HG02763 (cell line): ENCODE measurements around the gene UCMA.
"Not testable (repeated sequence)": the region's sequence is repeated elsewhere in the genome, so short reads cannot be mapped to it uniquely, and the experiment has no call there.

Source experiments
- ATAC-seq: cut with Tn5 transposase; IDR thresholded peaks from one replicate; pipeline ENCODE4 v1.9.1; 2021; ENCODE audit warnings: mild to moderate bottlenecking, moderate library complexity; ENCODE audit not compliant: unreplicated experiment

UCMA gene

GRCh38 chr10:13234172-13234571, at the start of gene UCMA:
Gene UCMA, minus strand, starts transcription at chr10:13234374. Its CDS starts 116 bp downstream, at chr10:13234258.
- ATAC-seq: no peak

- not testable (repeated sequence) for ATAC-seq
Measured at GRCh38 chr10:13282348-13282747, 48.2 kb upstream of the UCMA start.

DNA sequence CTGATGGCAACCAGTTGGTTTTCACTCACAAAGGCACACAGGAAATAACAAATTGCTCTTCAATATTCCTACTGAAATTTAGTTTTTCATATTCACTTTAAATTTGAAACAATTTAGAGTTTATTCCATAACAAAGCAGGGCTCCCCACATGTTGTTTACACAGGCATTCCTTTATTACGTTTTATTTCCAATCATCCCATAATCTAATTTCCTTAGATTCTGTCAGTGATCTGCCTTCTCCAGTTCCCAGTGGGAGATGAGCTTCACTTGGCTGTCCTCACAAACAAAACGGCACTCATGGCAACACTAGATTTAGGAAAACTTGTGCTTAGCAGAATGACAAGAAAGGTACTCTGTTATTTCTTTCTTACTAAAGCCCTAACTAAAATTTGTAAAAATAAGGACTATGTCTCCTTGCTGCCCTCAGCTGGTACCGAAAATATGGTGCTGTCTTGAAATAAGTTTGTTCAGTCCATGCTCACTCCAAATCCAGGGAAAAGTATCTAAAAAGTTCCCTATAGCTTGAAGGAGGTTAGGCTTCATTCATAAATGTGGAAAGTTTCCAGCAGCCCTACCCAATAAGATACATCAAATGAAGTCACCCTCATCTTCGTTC, 42.7 kb upstream of the UCMA start:
- no peak for ATAC-seq

DNA sequence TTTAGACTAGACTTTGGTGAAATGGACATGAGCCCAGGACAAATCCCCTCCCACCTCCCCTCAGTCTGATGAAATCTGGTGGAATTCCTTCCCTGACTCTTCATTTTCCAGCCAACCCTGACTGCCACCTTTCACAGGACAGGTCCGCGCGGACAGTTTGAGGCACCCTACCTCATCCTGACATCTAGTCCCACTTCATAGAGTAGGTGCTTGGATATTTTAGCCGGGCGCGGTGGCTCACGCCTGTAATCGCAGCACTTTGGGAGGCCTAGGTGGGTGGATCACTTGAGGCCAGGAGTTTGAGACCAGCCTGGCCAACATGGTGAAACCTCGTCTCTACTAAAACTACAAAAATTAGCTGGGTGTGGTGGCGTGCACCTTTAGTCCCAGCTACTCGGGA, 42.0 kb upstream of the UCMA start:
- ATAC-seq: not testable (repeated sequence)

GRCh38 chr10:13272164-13272571, 38.0 kb upstream of the UCMA start:
- no peak for ATAC-seq

DNA sequence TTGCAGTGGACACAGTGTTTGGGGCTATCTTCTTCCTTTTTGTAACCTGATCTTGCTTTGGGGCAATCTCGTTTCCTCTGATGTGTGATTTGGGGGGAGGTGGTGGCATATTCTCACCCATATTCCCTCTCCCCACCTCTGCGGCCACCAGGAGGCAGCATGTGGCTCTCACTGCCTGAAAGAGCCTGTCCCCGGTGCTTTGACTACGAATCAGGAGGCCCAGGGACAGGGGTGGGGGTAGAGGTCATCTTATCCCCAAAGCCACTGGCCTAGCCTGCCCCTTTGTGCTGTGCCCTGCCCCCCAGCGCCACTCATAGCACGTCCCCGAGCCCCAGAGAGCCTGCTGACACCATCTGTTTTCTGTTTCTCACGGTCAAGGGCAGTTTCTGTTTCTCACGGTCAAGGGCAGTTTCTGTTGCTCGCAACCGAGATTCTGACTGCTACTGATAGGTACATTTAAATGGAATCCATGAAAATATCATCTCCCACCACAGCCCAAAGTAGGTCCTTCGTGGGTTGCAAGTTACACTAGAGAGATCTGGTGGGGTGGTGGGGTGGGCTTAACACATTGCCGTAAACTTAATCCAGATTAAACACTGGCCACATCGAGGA, 37.5 kb upstream of the UCMA start:
- peak; percentile 56 for ATAC-seq

DNA sequence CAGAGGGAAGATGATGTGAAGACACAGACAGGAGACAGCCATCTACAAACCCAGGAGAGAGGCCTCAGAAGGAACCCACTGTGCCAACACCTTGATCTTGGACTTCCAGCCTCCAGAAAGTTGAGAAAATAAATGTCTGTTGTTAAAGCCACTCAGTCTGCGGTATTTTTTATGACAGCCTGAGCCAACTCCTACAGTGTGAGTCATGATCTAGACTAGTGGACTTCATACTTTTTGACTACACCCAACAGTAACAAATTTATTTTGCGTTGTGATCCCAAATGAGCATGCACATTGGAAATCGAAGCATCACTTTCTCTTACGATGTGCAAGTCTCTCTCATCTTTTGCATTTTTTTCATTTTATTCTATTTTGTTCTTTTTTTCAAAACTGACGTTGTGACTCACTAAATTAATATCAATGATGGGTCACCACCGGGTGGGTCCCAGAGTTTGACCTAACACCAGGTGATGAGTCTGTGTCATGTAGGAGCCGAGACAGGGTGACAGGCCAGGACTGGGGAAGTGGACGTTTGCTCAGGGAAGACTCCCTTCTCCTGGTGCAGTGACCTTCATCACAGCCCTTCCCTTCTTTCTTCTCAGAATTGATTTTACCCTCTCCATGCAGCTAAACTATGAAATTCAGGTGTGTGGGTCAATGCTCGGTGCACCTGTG, 36.8 kb upstream of the UCMA start:
- ATAC-seq: no peak

- ATAC-seq: no peak
Measured at GRCh38 chr10:13268841-13269240, 34.7 kb upstream of the UCMA start.

GRCh38 chr10:13268310-13268709, 34.1 kb upstream of the UCMA start:
- no peak for ATAC-seq

- no peak for ATAC-seq
Measured at GRCh38 chr10:13263591-13263990, 29.4 kb upstream of the UCMA start.

DNA sequence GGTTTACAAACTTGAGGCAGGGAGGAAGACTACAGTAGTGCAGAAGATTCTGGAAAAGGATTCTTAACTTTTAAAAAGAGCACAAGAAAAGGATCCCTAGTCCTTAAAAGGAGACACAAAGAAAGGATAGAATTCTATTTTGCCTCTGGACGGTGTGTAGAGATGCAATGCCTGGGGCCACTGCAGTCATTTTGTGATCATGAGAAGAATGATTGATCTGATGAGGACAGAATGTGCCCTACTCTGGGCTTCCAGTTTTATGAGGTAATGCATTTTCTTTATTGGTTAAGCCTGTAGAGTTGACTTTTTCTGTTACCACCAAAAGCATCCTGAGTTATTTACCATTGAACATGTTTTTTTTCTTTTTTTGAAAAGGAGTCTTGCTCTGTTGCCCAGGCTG, 28.3 kb upstream of the UCMA start:
- no peak for ATAC-seq

DNA sequence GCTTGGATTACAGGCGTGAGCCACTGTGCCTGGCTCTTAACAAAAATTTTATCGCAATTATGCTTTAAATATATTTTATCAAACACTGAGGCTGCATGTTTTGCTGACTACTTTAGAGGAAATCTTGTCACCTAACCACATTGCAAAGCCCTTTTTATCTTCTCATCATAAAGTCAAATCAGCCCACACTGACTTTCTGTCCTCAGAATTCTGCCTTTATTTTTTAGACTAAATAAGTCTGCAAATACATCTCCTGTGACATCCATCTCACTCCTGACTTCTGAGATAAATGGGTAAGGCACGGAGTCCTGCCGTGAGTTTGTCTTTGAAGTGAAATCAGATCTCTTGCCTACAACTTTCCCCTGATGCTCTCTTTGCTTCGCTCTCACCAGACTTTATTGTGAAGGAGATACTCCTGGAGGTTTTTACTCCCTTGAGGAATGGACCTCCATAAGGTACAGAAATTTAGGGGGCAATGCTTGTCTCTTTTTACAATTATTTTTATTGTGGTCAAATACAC, 23.5 kb upstream of the UCMA start:
- ATAC-seq: no peak

- ATAC-seq: no peak
Measured at GRCh38 chr10:13256627-13257026, 22.5 kb upstream of the UCMA start.

- ATAC-seq: no peak
Measured at GRCh38 chr10:13253726-13254125, 19.6 kb upstream of the UCMA start.

DNA sequence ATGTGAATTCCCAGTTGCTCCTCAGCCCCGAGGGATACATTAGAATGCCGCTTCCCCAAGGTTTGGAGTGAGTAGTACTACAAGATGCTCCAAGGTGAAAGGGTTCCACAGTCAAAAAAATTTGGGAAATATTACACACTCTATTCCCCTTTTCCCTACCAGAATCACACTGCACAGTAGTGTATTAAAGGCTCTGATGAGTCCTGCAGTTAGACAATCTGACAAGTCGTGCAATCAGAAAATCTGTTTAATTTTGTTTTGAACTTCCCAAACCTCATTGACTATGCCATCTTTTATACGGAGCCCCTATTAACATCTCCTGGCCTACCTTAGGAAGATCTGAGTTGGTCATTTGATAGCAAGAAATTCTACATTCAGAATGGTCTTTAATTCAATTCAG, 13.6 kb upstream of the UCMA start:
- ATAC-seq: no peak

DNA sequence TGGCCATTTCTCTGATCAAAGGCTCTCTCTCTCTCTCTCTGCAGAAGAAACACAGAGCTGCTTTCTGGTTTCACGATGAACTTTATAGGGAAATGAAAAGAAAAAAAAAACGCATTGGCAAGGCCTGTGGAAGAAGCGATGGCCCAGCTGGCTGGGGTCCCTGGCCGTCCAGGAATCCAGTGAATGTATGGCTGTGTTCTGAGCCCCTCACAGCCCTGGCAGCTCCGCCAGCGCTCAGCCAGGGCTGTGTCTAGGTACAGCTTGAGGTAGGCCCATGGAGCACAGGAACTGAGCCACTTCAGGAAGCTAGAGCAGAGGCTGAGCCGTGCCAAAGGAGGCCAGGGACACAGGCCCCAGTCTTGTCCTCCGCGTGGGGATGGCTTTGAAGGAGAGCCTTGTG, 13.1 kb upstream of the UCMA start:
- ATAC-seq: no peak

GRCh38 chr10:13242260-13242659, 8.1 kb upstream of the UCMA start:
- ATAC-seq: not testable (repeated sequence)

DNA sequence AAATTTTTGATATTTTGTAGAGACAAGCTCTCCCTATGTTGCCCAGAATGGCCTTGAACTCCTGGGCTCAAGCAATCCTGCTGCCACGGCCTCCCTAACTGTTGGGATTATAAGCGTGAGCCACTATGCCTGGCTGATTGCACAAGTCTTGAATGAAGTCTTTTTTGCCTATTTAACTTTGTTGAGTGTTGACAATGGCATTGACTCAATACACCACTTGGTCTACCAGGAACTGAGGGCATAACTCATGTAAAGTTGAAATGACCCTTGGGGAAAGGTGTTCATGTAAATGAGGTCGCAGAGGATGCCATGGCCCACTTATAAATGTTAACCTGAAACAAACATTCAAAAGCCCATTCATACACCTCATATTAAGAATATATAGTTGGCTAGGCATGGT, 7.4 kb upstream of the UCMA start:
- no peak for ATAC-seq

DNA sequence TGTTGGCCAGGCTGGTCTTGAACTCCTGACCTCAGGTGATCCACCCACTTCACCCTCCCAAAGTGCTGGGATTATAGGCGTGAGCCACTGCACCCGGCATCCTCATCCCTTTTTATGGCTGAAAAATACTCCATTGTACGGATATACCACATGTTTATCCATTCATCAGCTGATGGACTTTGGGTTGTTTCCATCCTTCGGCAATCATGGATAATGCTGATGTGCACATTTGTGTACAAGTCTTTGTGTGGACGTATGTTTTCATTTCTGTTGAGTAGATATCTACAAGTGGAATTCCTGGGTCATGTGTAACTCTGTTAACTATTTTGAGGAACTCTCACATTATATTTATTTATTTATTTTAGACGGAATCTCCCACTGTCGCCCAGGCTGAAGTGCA, 5.7 kb upstream of the UCMA start:
- no peak for ATAC-seq

- ATAC-seq: no peak
Measured at GRCh38 chr10:13238271-13239077, 4.3 kb upstream of the UCMA start.

DNA sequence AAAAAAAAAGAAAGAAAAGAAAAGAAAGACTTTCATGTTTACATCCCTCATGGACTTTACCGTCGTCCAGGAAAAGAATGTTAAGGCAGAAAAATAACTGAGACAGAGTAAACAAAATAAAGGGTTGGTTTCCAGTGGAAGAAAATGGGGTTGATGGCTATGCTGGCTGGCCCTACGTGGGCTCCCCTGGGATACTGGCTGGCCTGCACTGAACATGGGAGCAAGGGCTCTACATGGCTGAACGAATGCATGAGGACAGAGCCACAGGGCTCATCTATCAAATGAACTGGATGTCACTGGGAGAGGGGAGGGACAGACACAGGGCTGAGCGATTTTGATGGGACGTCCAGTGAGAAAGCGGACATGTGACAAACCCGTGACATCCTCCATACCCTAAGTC, 2.5 kb upstream of the UCMA start:
- no peak for ATAC-seq
